Endothelial cell of umbilical vein (primary cell): ENCODE data around the gene EMP2. TPM values are rescaled to one million over a fixed set of nuclear protein-coding genes. Genes with fewer than 3 reads are reported as not detected.

ENCODE experiments used
- BruUV-seq: library from RNA; stranded (reverse); fragments of 400-500 nt; replicated peaks from 2 replicates; lab custom pipeline; 2021; lab: Mats Ljungman, UMichigan
- CTCF ChIA-PET: fragments of 300-600, 350-600 bp; sonication (Branson Sonifier 250); formaldehyde crosslinking; loops from one replicate; lab custom pipeline; 2021; ENCODE audit warnings: antibody characterized with exemption, inconsistent platforms; lab: Charles Lee
- POLR2A ChIA-PET: fragments of 300-600, 350-600 bp; sonication (Branson Sonifier 250); formaldehyde crosslinking; loops from one replicate; lab custom pipeline; 2021; ENCODE audit warnings: antibody characterized with exemption, inconsistent platforms; lab: Charles Lee
- DNase-seq: peaks from one replicate; pipeline ENCODE4 v3.0.0-alpha.2; 2011; ENCODE audit warnings: low read depth, low spot score
- FAIRE-seq: peaks from 2 replicates; lab custom pipeline; 2011; peaks lifted over from hg19 to GRCh38; lab: Jason Lieb, UNC
- H2AFZ ChIP-seq: 2 replicates; pipeline ENCODE4 v1.6.0; 2012; ENCODE audit warnings: low read depth, low read length, control low read depth, inconsistent platforms
- H3K27ac ChIP-seq: 2 replicates; pipeline ENCODE4 v1.5.1; 2011; ENCODE audit warnings: low read depth, mild to moderate bottlenecking, control low read depth, low read length, moderate library complexity; ENCODE audit not compliant: insufficient read depth
- H3K27me3 ChIP-seq, 2 experiments: 2 replicates each; pipeline versions ENCODE4 v1.6.0 to v1.6.1; 2011; ENCODE audit warnings: low read length in 2 of 2, mixed read lengths in 1 of 2; ENCODE audit not compliant: control insufficient read depth in 2 of 2, insufficient read depth in 2 of 2
- H3K36me3 ChIP-seq, 2 experiments: 2 replicates in 1 of 2; 3 replicates in 1 of 2; pipeline ENCODE4 v1.5.1; 2011; ENCODE audit warnings: low read length in 2 of 2, mild to moderate bottlenecking in 1 of 2, moderate library complexity in 1 of 2; ENCODE audit not compliant: control insufficient read depth in 2 of 2, insufficient read depth in 2 of 2; ENCODE audit errors: extremely low read depth in 1 of 2
- H3K4me1 ChIP-seq: 3 replicates; pipeline ENCODE4 v1.5.1; 2011; ENCODE audit warnings: mild to moderate bottlenecking, low read length; ENCODE audit not compliant: control insufficient read depth, insufficient read depth; ENCODE audit errors: extremely low read depth
- H3K4me2 ChIP-seq: 2 replicates; pipeline ENCODE4 v1.6.1; 2011; ENCODE audit warnings: low read length, control low read depth, mixed read lengths; ENCODE audit not compliant: insufficient read depth
- H3K4me3 ChIP-seq, 3 experiments: fragments of 200-600 bp in 1 of 3; sonication (generic), shearing (Covaris generic) in 1 of 3; replicated peaks in 1 of 3; 2 replicates each; pipeline ENCODE4 v1.5.1; 2011 to 2016; ENCODE audit warnings: control low read depth in 3 of 3, low read length in 3 of 3, mild to moderate bottlenecking in 2 of 3, inconsistent platforms in 1 of 3, low read depth in 1 of 3, moderate library complexity in 1 of 3; ENCODE audit not compliant: insufficient read depth in 1 of 3
- H3K79me2 ChIP-seq: 2 replicates; pipeline ENCODE4 v1.6.0; 2012; ENCODE audit warnings: low read length, inconsistent platforms; ENCODE audit not compliant: control insufficient read depth, insufficient read depth
- H3K9ac ChIP-seq: replicated peaks from 2 replicates; pipeline ENCODE3; 2011; ENCODE audit warnings: low read length, control low read depth; ENCODE audit not compliant: insufficient read depth; ENCODE audit errors: extremely low read depth
- H3K9me1 ChIP-seq: replicated peaks from 3 replicates; pipeline ENCODE4 v1.6.0; 2011; ENCODE audit warnings: mild to moderate bottlenecking, low read length; ENCODE audit not compliant: control insufficient read depth, insufficient read depth; ENCODE audit errors: extremely low read depth
- H3K9me3 ChIP-seq: replicated peaks from 2 replicates; pipeline ENCODE4 v1.5.1; 2012; ENCODE audit warnings: low read length, inconsistent platforms; ENCODE audit not compliant: control insufficient read depth, insufficient read depth
- H4K20me1 ChIP-seq: replicated peaks from 2 replicates; pipeline ENCODE3; 2011; ENCODE audit warnings: mild to moderate bottlenecking, low read length; ENCODE audit not compliant: control insufficient read depth, insufficient read depth; ENCODE audit errors: extremely low read depth
- CTCF ChIP-seq, 2 donors: IDR thresholded peaks; 1 replicate in 1 of 2; 2 replicates in 1 of 2; pipeline ENCODE4 v1.5.1; 2011; ENCODE audit warnings: low read length in 2 of 2, mild to moderate bottlenecking in 2 of 2, moderate library complexity in 2 of 2, control low read depth in 1 of 2, inconsistent platforms in 1 of 2, low read depth in 1 of 2; ENCODE audit not compliant: insufficient read depth in 1 of 2; ENCODE audit errors: extremely low read depth in 1 of 2
- FOS ChIP-seq: IDR thresholded peaks from 2 replicates; pipeline ENCODE4 v1.6.1; 2011; ENCODE audit warnings: mild to moderate bottlenecking, low read length, moderate library complexity, borderline replicate concordance; ENCODE audit not compliant: insufficient read depth
- GATA2 ChIP-seq: IDR thresholded peaks from 2 replicates; pipeline ENCODE4 v1.7.0; 2011; ENCODE audit warnings: low read depth, mild to moderate bottlenecking, moderate library complexity, mixed read lengths, low read length; ENCODE audit not compliant: insufficient read length, insufficient read depth
- MYC ChIP-seq: IDR thresholded peaks from one replicate; pipeline ENCODE4 v1.6.1; 2011; ENCODE audit warnings: mild to moderate bottlenecking, low read depth, low read length
- POLR2A ChIP-seq: IDR thresholded peaks from 2 replicates; pipeline ENCODE4 v1.6.1; 2012; ENCODE audit warnings: low read depth, mild to moderate bottlenecking, control low read depth, low read length
- POLR2AphosphoS5 ChIP-seq: IDR thresholded peaks from 2 replicates; pipeline ENCODE4 v1.6.1; 2012; ENCODE audit warnings: low read depth, mild to moderate bottlenecking, control low read depth, low read length, moderate library complexity; ENCODE audit not compliant: insufficient read depth
- dilution Hi-C: fragments of 300-500 bp; cut with MboI; formaldehyde crosslinking; loops from one replicate; pipeline ENCODE4 v1.15.0; 2019; ENCODE audit warnings: low sequenced_read_pairs; ENCODE audit not compliant: extremely low pct_ligation_motif_present
- intact Hi-C: fragments of 100-400 bp; cut with micrococcal nuclease; formaldehyde crosslinking; loops from one replicate; pipeline ENCODE4 v1.10.0; 2022
- polyA plus RNA-seq, 4 experiments: library from polyadenylated mRNA; depleted of rRNA in 3 of 4; stranded (reverse) in 3 of 4; unstranded in 1 of 4; fragments of >200 nt; gene quantifications; 2 replicates each; pipeline versions ENCODE4 v1.2.1 to v1.2.3, GENCODE V29; 2011 to 2012; ENCODE audit warnings: missing spikeins in 1 of 4
- total RNA-seq: library from RNA; stranded (reverse); gene quantifications from 2 replicates; pipeline ENCODE4 v1.2.3, GENCODE V29; 2021
- TF ChIP-seq, protein P1 (sequence below): IDR thresholded peaks from 2 replicates; pipeline ENCODE4 v1.6.1; 2011; ENCODE audit not compliant: insufficient read depth, insufficient read length

Gene EMP2
- total and polyA plus RNA-seq, 2 donors (not counting 3 experiments of a cell fraction or from before 2014, with no cell fraction given) = 19.0 to 25.5 TPM

DNA sequence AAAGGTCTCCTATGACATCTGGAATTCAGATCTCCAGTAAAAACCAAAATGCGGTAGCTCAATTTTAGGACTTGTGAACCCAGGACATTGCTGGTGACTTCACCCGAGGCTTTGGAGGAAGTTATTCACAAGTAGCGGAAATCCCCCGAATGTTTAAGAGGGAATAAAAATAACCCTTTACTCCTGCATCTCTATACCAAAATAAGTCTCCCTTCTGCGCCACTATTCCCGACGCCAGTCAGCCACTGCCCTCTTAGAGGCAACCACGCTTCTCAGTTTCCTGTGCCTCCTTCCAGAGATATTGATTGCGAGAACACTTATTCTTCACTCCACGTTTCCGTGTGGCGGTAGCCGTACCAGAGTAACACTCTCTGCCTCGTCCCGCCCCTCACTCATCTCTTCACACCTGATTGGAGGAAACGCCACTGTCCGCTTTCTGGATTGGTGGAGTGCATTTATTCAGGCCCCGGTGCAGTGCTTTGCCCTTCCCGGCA is 27.4 kb downstream of the EMP2 start:
- CTCF ChIA-PET = interaction anchor here (1.0 kb wide), 1 partner anchor 26 kb away, joined by 3 read pairs; no protein-coding TSS in a partner anchor
- no peaks in the 10 kb centered on the region for H4K20me1 ChIP-seq
- TF ChIP-seq CTCF (IDR thresholded peaks at IDR 0.05; ENCODE audit: extremely low read depth in 1 of 2, insufficient read depth in 1 of 2, low read depth in 1 of 2, low read length in 2 of 2) (no peak), MYC (no peak), POLR2AphosphoS5 (no peak), FOS (no peak), GATA2 (no peak), POLR2A (no peak)
- TF ChIP-seq, protein P1, sequence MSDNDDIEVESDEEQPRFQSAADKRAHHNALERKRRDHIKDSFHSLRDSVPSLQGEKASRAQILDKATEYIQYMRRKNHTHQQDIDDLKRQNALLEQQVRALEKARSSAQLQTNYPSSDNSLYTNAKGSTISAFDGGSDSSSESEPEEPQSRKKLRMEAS = no peak
- intact Hi-C loops = no loop called here
- DNase-seq = peak; percentile 13
- no peak overlapping the region for H2AFZ ChIP-seq
- H3K9me1 ChIP-seq = no peaks in the 10 kb centered on the region
- H3K4me1 ChIP-seq = no peaks in the 10 kb centered on the region
- FAIRE-seq = no peak
- no TSS peak for BruUV-seq
- dilution Hi-C loops = no loop called here
- no peaks in the 10 kb centered on the region for H3K79me2 ChIP-seq
- no peaks in the 10 kb centered on the region for H3K9me3 ChIP-seq
- POLR2A ChIA-PET = no interaction called here
- H3K4me2 ChIP-seq = no peak overlapping the region
- no peak overlapping the region for H3K27ac ChIP-seq
- H3K27me3 ChIP-seq = no peaks in the 10 kb centered on the region
- no peaks in the 10 kb centered on the region for H3K36me3 ChIP-seq
- no peak overlapping the region for H3K9ac ChIP-seq
- H3K4me3 ChIP-seq = no peak overlapping the region
